ENCODE measurements around the gene UCKL1. TPM values are rescaled to one million over a fixed set of nuclear protein-coding genes. Genes with fewer than 3 reads are reported as not detected.

UCKL1 gene
- total RNA-seq, 1 experiment from 2014 or later: 55.1 TPM

- intact Hi-C loops (cut with micrococcal nuclease; ENCODE audit: unreplicated experiment): no loop called here
- Histone ChIP-seq H3K27ac (no peak overlapping the region), H3K9me3 (ENCODE audit: insufficient read depth, low read depth) (no peaks in the 10 kb centered on the region), H2AFZ (no peak overlapping the region), H3K27me3 (ENCODE audit: insufficient read depth, low read depth) (no peaks in the 10 kb centered on the region), H3K4me1 (replicated peaks; ENCODE audit: insufficient read depth) (no peaks in the 10 kb centered on the region), H3K79me2 (ENCODE audit: low read depth) (peaks cover 97% of the 10 kb centered on the region), H3K9me2 (ENCODE audit: insufficient read depth) (no peaks in the 10 kb centered on the region), H4K20me1 (ENCODE audit: insufficient read depth) (peaks cover 61% of the 10 kb centered on the region), H3K4me2 (no peak overlapping the region), H3K4me3 (no peak overlapping the region), H3F3A (ENCODE audit: insufficient read depth, low read depth) (peaks cover 27% of the 10 kb centered on the region; the same call in 1 of the 2 replicates), H3K36me3 (ENCODE audit: low read depth) (no peaks in the 10 kb centered on the region)
- no peak for DNase-seq
- BruUV-seq (replicated peaks): TSS peak; percentile 8
- ChIA-PET POLR2A (ENCODE audit: unreplicated experiment) (no interaction called here), CTCF (no interaction called here)
- TF ChIP-seq CTCF (conservative IDR thresholded peaks at IDR 0.05) (no peak), EZH2 (IDR thresholded peaks at IDR 0.05; ENCODE audit: low read depth) (no peak)
Measured at GRCh38 chr20:63903796-63904561, 52.2 kb downstream of the UCKL1 start.

GRCh38 chr20:63900413-63900812, 55.8 kb downstream of the UCKL1 start:
- H3K27ac ChIP-seq: no peak overlapping the region
- no peak for DNase-seq
- peaks cover 10% of the 10 kb centered on the region; the same call in 1 of the 2 replicates for H3K36me3 ChIP-seq (ENCODE audit: low read depth)
- ChIA-PET POLR2A (ENCODE audit: unreplicated experiment) (no interaction called here), CTCF (no interaction called here)
- no peak overlapping the region for H3K4me3 ChIP-seq
- H3F3A ChIP-seq (ENCODE audit: insufficient read depth, low read depth): peaks cover 44% of the 10 kb centered on the region
- peaks cover 65% of the 10 kb centered on the region for H4K20me1 ChIP-seq (ENCODE audit: insufficient read depth)
- no TSS peak for BruUV-seq (replicated peaks)
- H3K4me1 ChIP-seq (replicated peaks; ENCODE audit: insufficient read depth): peaks cover 14% of the 10 kb centered on the region
- H3K9me3 ChIP-seq (ENCODE audit: insufficient read depth, low read depth): no peaks in the 10 kb centered on the region
- peaks cover 100% of the 10 kb centered on the region for H3K79me2 ChIP-seq (ENCODE audit: low read depth)
- no peaks in the 10 kb centered on the region for H3K9me2 ChIP-seq (ENCODE audit: insufficient read depth)
- TF ChIP-seq EZH2 (IDR thresholded peaks at IDR 0.05; ENCODE audit: low read depth): no peak
- no peak for TF ChIP-seq CTCF (conservative IDR thresholded peaks at IDR 0.05)
- no peak overlapping the region for H2AFZ ChIP-seq
- H3K4me2 ChIP-seq: no peak overlapping the region
- intact Hi-C loops (cut with micrococcal nuclease; ENCODE audit: unreplicated experiment): no loop called here
- no peaks in the 10 kb centered on the region for H3K27me3 ChIP-seq (ENCODE audit: insufficient read depth, low read depth)

GRCh38 chr20:63898882-63899558, 57.2 kb downstream of the UCKL1 start:
- H3K4me1 ChIP-seq (replicated peaks; ENCODE audit: insufficient read depth): peaks cover 17% of the 10 kb centered on the region
- peaks cover 10% of the 10 kb centered on the region; the same call in 1 of the 2 replicates for H3K36me3 ChIP-seq (ENCODE audit: low read depth)
- no peaks in the 10 kb centered on the region for H3K9me2 ChIP-seq (ENCODE audit: insufficient read depth)
- H3K9me3 ChIP-seq (ENCODE audit: insufficient read depth, low read depth): no peaks in the 10 kb centered on the region
- no peak overlapping the region for H2AFZ ChIP-seq
- H3F3A ChIP-seq (ENCODE audit: insufficient read depth, low read depth): peaks cover 47% of the 10 kb centered on the region
- intact Hi-C loops (cut with micrococcal nuclease; ENCODE audit: unreplicated experiment): loop anchor here (5.0 kb wide), 1 partner anchor 58 kb away; the partner anchor contains the start of gene UCKL1
- H4K20me1 ChIP-seq (ENCODE audit: insufficient read depth): peaks cover 52% of the 10 kb centered on the region
- no peak for DNase-seq
- no TSS peak for BruUV-seq (replicated peaks)
- no peaks in the 10 kb centered on the region for H3K27me3 ChIP-seq (ENCODE audit: insufficient read depth, low read depth)
- TF ChIP-seq CTCF (conservative IDR thresholded peaks at IDR 0.05) (no peak), EZH2 (IDR thresholded peaks at IDR 0.05; ENCODE audit: low read depth) (no peak)
- no peak overlapping the region for H3K4me2 ChIP-seq
- H3K79me2 ChIP-seq (ENCODE audit: low read depth): peaks cover 86% of the 10 kb centered on the region
- H3K27ac ChIP-seq: no peak overlapping the region
- H3K4me3 ChIP-seq: no peak overlapping the region
- POLR2A ChIA-PET (ENCODE audit: unreplicated experiment): no interaction called here
- CTCF ChIA-PET: interaction anchor here (0.7 kb wide), 1 partner anchor 93 kb away, joined by 3 read pairs; no protein-coding TSS in a partner anchor

All from PC-9 (cell line).